GM19324 (cell line): ENCODE measurements around the gene PLD4.
"Not testable (repeated sequence)": the region's sequence is repeated elsewhere in the genome, so short reads cannot be mapped to it uniquely, and the experiment has no call there.

Experiments
- ATAC-seq: cut with Tn5 transposase; IDR thresholded peaks from one replicate; pipeline ENCODE4 v1.9.1; 2021; ENCODE audit warnings: mild to moderate bottlenecking, moderate library complexity; ENCODE audit not compliant: unreplicated experiment, low FRiP score

PLD4 gene

GRCh38 chr14:104897330-104898194 is 27.1 kb upstream of the PLD4 start:
- ATAC-seq, result no peak

- ATAC-seq, result no peak
Observed at GRCh38 chr14:104898195-104898558, 26.5 kb upstream of the PLD4 start.

GRCh38 chr14:104898870-104899510 is 25.7 kb upstream of the PLD4 start:
- ATAC-seq, result no peak

- ATAC-seq, result no peak
Observed at GRCh38 chr14:104899781-104900180, 24.9 kb upstream of the PLD4 start.

GRCh38 chr14:104900639-104901512 is 23.8 kb upstream of the PLD4 start:
- no peak for ATAC-seq

- no peak for ATAC-seq
Observed at GRCh38 chr14:104903990-104904389, 20.7 kb upstream of the PLD4 start.

- ATAC-seq, result not testable (repeated sequence)
Observed at GRCh38 chr14:104904650-104905578, 19.8 kb upstream of the PLD4 start.

GRCh38 chr14:104905579-104905933 is 19.1 kb upstream of the PLD4 start:
- ATAC-seq, result not testable (repeated sequence)

GRCh38 chr14:104908303-104908702 is 16.4 kb upstream of the PLD4 start:
- no peak for ATAC-seq

- ATAC-seq, result no peak
Observed at GRCh38 chr14:104912053-104912452, 12.6 kb upstream of the PLD4 start.

- no peak for ATAC-seq
Observed at GRCh38 chr14:104913435-104913834, 11.2 kb upstream of the PLD4 start.

GRCh38 chr14:104917116-104917515 is 7.6 kb upstream of the PLD4 start:
- ATAC-seq, result no peak

GRCh38 chr14:104917993-104918392 is 6.7 kb upstream of the PLD4 start:
- no peak for ATAC-seq

- ATAC-seq, result not testable (repeated sequence)
Observed at GRCh38 chr14:104919152-104919992, 5.3 kb upstream of the PLD4 start.

GRCh38 chr14:104919993-104920315 is 4.7 kb upstream of the PLD4 start:
- ATAC-seq, result no peak

GRCh38 chr14:104923640-104924420 is 849 bp upstream of the PLD4 start:
- ATAC-seq, result no peak

- no peak for ATAC-seq
Observed at GRCh38 chr14:104925214-104925854, 655 bp downstream of the PLD4 start.
